DND-41 (cell line): ENCODE data around the gene CDK16.

Experiments used
- ATAC-seq: fragments of 200-7000 bp; cut with Tn5 transposase; 3 replicates; pipeline ENCODE4 v1.9.1; 2021; ENCODE audit warnings: low read depth; ENCODE audit not compliant: insufficient read depth
- DNase-seq: peaks from one replicate; pipeline ENCODE4 v3.0.0-alpha.2; 2020
- H2AFZ ChIP-seq: 2 replicates; pipeline ENCODE4 v1.6.0; 2012; ENCODE audit warnings: low read depth, low read length
- H3K27ac ChIP-seq: 2 replicates; pipeline ENCODE4 v1.5.1; 2012; ENCODE audit warnings: low read length, inconsistent platforms
- H3K27me3 ChIP-seq: fragments of 200-600 bp; sonication (generic); 2 replicates; pipeline ENCODE4 v1.6.0; 2012; ENCODE audit warnings: low read length, mild to moderate bottlenecking, inconsistent platforms; ENCODE audit not compliant: insufficient read depth, poor library complexity
- H3K36me3 ChIP-seq: 2 replicates; pipeline ENCODE4 v1.5.1; 2012; ENCODE audit warnings: low read length, inconsistent platforms; ENCODE audit not compliant: insufficient read depth
- H3K4me1 ChIP-seq: 2 replicates; pipeline ENCODE4 v1.5.1; 2012; ENCODE audit warnings: mild to moderate bottlenecking, low read length; ENCODE audit not compliant: insufficient read depth
- H3K4me2 ChIP-seq: 2 replicates; pipeline ENCODE4 v1.6.0; 2012; ENCODE audit warnings: mild to moderate bottlenecking, moderate library complexity, low read length, inconsistent platforms; ENCODE audit not compliant: insufficient read depth
- H3K4me3 ChIP-seq, 2 experiments: fragments of 200-600 bp in 1 of 2; shearing (Covaris generic) in 1 of 2; 2 replicates each; pipeline ENCODE4 v1.5.1; 2012 to 2016; ENCODE audit warnings: inconsistent platforms in 2 of 2, low read length in 2 of 2, mild to moderate bottlenecking in 2 of 2, low read depth in 1 of 2, moderate library complexity in 1 of 2
- H3K79me2 ChIP-seq: 2 replicates; pipeline ENCODE4 v1.6.0; 2012; ENCODE audit warnings: low read length, inconsistent platforms; ENCODE audit not compliant: insufficient read depth
- H3K9ac ChIP-seq: 2 replicates; pipeline ENCODE4 v1.6.0; 2012; ENCODE audit warnings: low read depth, mild to moderate bottlenecking, inconsistent platforms, low read length, moderate library complexity
- H3K9me3 ChIP-seq: 2 replicates; pipeline ENCODE4 v1.5.1; 2012; ENCODE audit warnings: low read length, moderate library complexity, mild to moderate bottlenecking, inconsistent platforms; ENCODE audit not compliant: insufficient read depth, severe bottlenecking
- H4K20me1 ChIP-seq: 2 replicates; pipeline ENCODE4 v1.6.0; 2012; ENCODE audit warnings: low read length; ENCODE audit not compliant: insufficient read depth
- EZH2 ChIP-seq: IDR thresholded peaks from 3 replicates; pipeline ENCODE4 v1.6.1; 2012; ENCODE audit warnings: borderline replicate concordance, low read depth, mild to moderate bottlenecking, moderate library complexity, low read length, inconsistent platforms; ENCODE audit not compliant: severe bottlenecking
- TF ChIP-seq, protein P1 (sequence below): IDR thresholded peaks from 2 replicates; pipeline ENCODE4 v1.5.1; 2012; ENCODE audit warnings: borderline replicate concordance, low read length, moderate library complexity, mild to moderate bottlenecking; ENCODE audit not compliant: poor library complexity, severe bottlenecking; ENCODE audit errors: extremely low read depth

Gene CDK16

DNA sequence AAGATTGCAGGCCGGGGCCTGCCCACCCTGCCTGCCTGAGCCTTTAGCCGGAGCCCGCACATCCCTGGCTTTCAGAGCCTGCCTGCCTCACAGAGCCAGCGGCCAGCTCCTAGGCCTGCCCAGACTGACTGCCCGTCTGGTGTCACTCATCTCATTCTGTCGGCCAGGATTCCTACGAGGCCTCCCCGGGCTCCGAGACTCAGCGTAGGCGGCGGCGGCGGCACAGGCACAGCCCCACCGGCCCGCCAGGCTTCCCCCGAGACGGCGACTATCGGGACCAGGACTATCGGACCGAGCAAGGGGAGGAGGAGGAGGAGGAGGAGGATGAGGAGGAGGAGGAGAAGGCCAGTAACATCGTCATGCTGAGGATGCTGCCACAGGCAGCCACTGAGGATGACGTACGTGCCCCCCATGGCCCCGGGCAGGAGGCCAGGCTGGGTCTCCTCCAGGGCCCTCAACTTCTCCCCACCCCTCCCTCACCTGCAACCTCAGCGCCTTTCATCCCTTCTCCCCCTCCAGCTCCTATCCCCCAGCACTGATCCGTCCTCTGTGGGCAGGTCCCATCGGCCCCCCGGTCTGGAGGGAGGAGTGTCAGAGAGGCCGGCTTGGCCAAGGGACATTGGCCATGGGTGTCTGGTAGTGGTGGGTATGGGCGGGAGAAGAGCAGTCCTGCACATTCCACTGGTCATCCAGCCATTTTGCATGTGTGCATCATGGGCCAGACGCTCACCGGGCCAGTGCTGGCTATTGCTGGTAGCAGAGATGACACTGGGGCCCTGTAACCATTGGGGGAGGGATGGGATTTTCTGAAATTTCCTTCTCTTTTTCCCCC, 47.4 kb upstream of the CDK16 start:
- Histone ChIP-seq H2AFZ (no peak overlapping the region), H3K27ac (no peak overlapping the region), H3K36me3 (peaks cover 76% of the 10 kb centered on the region), H3K9ac (no peak overlapping the region), H4K20me1 (peaks cover 14% of the 10 kb centered on the region), H3K4me3 (no peak overlapping the region), H3K4me2 (no peak overlapping the region), H3K4me1 (no peaks in the 10 kb centered on the region), H3K9me3 (no peaks in the 10 kb centered on the region), H3K79me2 (peaks cover 37% of the 10 kb centered on the region), H3K27me3 (no peaks in the 10 kb centered on the region)
- no peak for DNase-seq
- no peak for ATAC-seq
- no peak for TF ChIP-seq EZH2
- TF ChIP-seq, protein P1, sequence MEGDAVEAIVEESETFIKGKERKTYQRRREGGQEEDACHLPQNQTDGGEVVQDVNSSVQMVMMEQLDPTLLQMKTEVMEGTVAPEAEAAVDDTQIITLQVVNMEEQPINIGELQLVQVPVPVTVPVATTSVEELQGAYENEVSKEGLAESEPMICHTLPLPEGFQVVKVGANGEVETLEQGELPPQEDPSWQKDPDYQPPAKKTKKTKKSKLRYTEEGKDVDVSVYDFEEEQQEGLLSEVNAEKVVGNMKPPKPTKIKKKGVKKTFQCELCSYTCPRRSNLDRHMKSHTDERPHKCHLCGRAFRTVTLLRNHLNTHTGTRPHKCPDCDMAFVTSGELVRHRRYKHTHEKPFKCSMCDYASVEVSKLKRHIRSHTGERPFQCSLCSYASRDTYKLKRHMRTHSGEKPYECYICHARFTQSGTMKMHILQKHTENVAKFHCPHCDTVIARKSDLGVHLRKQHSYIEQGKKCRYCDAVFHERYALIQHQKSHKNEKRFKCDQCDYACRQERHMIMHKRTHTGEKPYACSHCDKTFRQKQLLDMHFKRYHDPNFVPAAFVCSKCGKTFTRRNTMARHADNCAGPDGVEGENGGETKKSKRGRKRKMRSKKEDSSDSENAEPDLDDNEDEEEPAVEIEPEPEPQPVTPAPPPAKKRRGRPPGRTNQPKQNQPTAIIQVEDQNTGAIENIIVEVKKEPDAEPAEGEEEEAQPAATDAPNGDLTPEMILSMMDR = no peak

DNA sequence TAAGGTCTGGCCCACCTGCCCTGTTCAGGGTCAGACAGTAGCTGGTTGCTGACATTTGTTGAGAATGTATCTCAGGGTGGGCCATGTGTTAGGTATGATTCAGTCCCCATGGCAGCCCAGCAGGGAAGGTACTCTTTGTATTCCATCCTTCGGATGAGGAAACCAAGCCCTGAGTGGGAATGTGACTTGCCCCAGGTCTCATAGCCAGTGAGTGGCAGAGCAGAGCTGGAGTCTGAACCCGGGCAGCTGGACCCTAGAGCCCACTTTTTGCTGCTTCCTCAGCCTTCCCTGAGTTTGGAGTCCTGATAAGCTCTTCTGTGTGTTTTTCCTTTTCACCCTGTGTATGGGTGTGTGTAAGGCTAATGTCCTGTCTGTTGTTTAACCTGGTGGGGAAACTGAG, 46.5 kb upstream of the CDK16 start:
- TF ChIP-seq EZH2 = no peak
- TF ChIP-seq, protein P1 = no peak
- no peak for ATAC-seq
- no peak overlapping the region for H2AFZ ChIP-seq
- H3K36me3 ChIP-seq = peaks cover 85% of the 10 kb centered on the region
- H3K27ac ChIP-seq = no peak overlapping the region
- no peak overlapping the region for H3K4me2 ChIP-seq
- DNase-seq = no peak
- peaks cover 29% of the 10 kb centered on the region for H3K79me2 ChIP-seq
- no peak overlapping the region for H3K4me3 ChIP-seq
- peaks cover 17% of the 10 kb centered on the region for H4K20me1 ChIP-seq
- no peaks in the 10 kb centered on the region for H3K9me3 ChIP-seq
- no peaks in the 10 kb centered on the region for H3K27me3 ChIP-seq
- no peaks in the 10 kb centered on the region for H3K4me1 ChIP-seq
- no peak overlapping the region for H3K9ac ChIP-seq

DNA sequence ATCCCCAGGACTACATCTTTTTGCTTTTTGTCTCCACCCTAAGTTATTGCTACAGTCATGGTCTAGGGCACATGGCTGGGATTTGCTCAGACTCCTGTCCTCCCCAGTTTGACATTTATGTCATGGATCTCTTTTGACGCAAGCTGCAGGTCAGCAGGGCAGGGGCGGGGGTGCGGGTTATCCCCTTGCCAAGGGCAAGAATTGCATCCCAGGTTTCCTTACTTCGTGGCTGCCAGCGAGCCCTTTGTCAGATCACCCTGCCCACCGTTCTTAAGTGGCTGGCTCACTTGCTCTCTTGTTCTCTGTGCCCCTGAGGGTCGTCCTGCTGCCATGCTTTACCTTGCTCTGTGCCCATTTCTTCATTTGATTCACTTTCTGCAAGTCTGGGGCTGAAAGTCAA, 45.9 kb upstream of the CDK16 start:
- TF ChIP-seq EZH2 = no peak
- TF ChIP-seq, protein P1 = no peak
- Histone ChIP-seq H3K4me2 (no peak overlapping the region), H3K9me3 (no peaks in the 10 kb centered on the region), H3K36me3 (peaks cover 91% of the 10 kb centered on the region), H3K4me3 (no peak overlapping the region), H4K20me1 (peaks cover 17% of the 10 kb centered on the region), H3K4me1 (no peaks in the 10 kb centered on the region), H3K9ac (no peak overlapping the region), H2AFZ (no peak overlapping the region), H3K27ac (no peak overlapping the region), H3K27me3 (no peaks in the 10 kb centered on the region), H3K79me2 (peaks cover 27% of the 10 kb centered on the region)
- ATAC-seq = no peak
- DNase-seq = no peak
